Measurements from ENCODE around the gene TMEM51.

The TMEM51 gene

DNA sequence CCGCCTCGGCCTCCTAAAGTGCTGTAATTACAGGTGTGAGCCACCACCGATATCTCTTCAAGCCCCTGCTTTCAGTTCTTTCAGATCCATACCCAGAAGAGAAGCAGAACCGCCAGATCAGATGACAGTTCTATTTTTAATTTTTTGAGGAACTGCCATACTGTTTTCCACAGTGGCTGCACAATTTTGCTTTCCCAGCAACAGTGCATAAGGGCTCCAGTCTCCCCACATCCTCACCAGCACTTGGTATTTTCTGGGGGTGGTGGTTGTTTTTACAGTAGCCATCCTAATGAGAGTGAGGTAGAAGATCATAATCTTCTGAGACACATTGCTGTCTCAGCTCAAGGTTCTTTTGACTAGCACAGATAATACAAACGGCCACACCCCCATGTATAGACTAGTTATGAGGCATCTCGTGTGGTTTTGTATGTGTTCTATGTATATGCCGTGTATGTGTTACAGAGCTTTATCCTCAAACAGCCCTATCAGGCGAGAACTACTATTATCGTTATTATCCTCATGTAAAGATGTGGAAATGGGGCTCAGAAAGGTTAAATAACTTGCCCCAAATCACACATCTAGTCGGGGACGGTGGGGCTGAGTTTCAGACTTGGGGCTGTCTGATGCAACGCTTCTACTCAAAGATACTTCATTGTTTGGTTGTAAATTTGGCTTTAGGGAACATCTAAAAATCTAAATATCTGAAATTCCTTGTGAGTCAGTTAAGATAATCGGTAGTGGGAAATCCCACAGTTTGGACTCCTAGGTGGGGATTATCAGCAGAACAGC is 105.5 kb downstream of the TMEM51 start:
- no peak overlapping the region for H3K9ac ChIP-seq (ENCODE audit: low read length)
- H3K27me3 ChIP-seq (replicated peaks; ENCODE audit: control insufficient read depth, insufficient read depth, low read length): peaks cover 67% of the 10 kb centered on the region
- H3K9me3 ChIP-seq (ENCODE audit: control insufficient read depth, low read length): peaks cover 1% of the 10 kb centered on the region
- H3K4me3 ChIP-seq (ENCODE audit: low read length): no peak overlapping the region
- DNase-seq (ENCODE audit: low read depth): no peak
- no peaks in the 10 kb centered on the region for H3K36me3 ChIP-seq (ENCODE audit: control insufficient read depth, insufficient read depth, low read length, severe bottlenecking)
- no peaks in the 10 kb centered on the region for H3K4me1 ChIP-seq (ENCODE audit: control insufficient read depth, insufficient read depth, low read length)

- Histone ChIP-seq H3K4me1 (ENCODE audit: control insufficient read depth, insufficient read depth, low read length) (no peaks in the 10 kb centered on the region), H3K9me3 (ENCODE audit: control insufficient read depth, low read length) (peaks cover 7% of the 10 kb centered on the region), H3K27me3 (replicated peaks; ENCODE audit: control insufficient read depth, insufficient read depth, low read length) (peaks cover 64% of the 10 kb centered on the region), H3K9ac (ENCODE audit: low read length) (no peak overlapping the region), H3K36me3 (ENCODE audit: control insufficient read depth, insufficient read depth, low read length, severe bottlenecking) (no peaks in the 10 kb centered on the region), H3K4me3 (ENCODE audit: low read length) (no peak overlapping the region)
- DNase-seq (ENCODE audit: low read depth): no peak
These were observed 106.1 kb downstream of the TMEM51 start for GRCh38 chr1:15259622-15260007.

- Histone ChIP-seq H3K4me3 (ENCODE audit: low read length) (no peak overlapping the region), H3K9ac (ENCODE audit: low read length) (no peak overlapping the region), H3K4me1 (ENCODE audit: control insufficient read depth, insufficient read depth, low read length) (no peaks in the 10 kb centered on the region), H3K9me3 (ENCODE audit: control insufficient read depth, low read length) (peaks cover 15% of the 10 kb centered on the region), H3K27me3 (replicated peaks; ENCODE audit: control insufficient read depth, insufficient read depth, low read length) (peaks cover 57% of the 10 kb centered on the region), H3K36me3 (ENCODE audit: control insufficient read depth, insufficient read depth, low read length, severe bottlenecking) (no peaks in the 10 kb centered on the region)
- DNase-seq (ENCODE audit: low read depth): no peak
These were observed 107.0 kb downstream of the TMEM51 start for GRCh38 chr1:15260418-15261154.

- H3K4me3 ChIP-seq (ENCODE audit: low read length): peak overlapping the region; percentile 3
- no peak overlapping the region for H3K9ac ChIP-seq (ENCODE audit: low read length)
- H3K27me3 ChIP-seq (replicated peaks; ENCODE audit: control insufficient read depth, insufficient read depth, low read length): peaks cover 52% of the 10 kb centered on the region
- DNase-seq (ENCODE audit: low read depth): no peak
- H3K36me3 ChIP-seq (ENCODE audit: control insufficient read depth, insufficient read depth, low read length, severe bottlenecking): no peaks in the 10 kb centered on the region
- peaks cover 15% of the 10 kb centered on the region for H3K9me3 ChIP-seq (ENCODE audit: control insufficient read depth, low read length)
- H3K4me1 ChIP-seq (ENCODE audit: control insufficient read depth, insufficient read depth, low read length): no peaks in the 10 kb centered on the region
These were observed 107.8 kb downstream of the TMEM51 start for GRCh38 chr1:15261155-15262002.

DNA sequence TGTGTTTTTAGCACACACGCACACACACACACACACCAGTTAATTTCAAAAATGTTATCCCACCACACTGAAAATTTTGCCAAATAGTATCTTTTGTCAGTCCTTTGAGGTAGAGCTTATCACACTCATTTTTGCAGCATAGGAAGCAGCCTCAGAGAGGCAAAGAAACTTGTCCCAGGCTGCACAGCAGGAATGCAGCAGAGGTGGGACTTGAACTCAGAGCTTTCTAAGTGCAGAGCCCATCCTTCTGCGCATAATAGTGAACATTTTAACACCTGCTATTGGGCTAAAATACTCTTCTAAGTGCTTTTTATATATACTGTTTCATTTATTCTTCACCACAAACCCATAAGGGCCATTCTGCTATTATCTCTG is 108.4 kb downstream of the TMEM51 start:
- no peak overlapping the region for H3K9ac ChIP-seq (ENCODE audit: low read length)
- DNase-seq (ENCODE audit: low read depth): no peak
- H3K27me3 ChIP-seq (replicated peaks; ENCODE audit: control insufficient read depth, insufficient read depth, low read length): peaks cover 46% of the 10 kb centered on the region
- H3K4me3 ChIP-seq (ENCODE audit: low read length): no peak overlapping the region
- H3K36me3 ChIP-seq (ENCODE audit: control insufficient read depth, insufficient read depth, low read length, severe bottlenecking): no peaks in the 10 kb centered on the region
- H3K9me3 ChIP-seq (ENCODE audit: control insufficient read depth, low read length): peaks cover 15% of the 10 kb centered on the region
- H3K4me1 ChIP-seq (ENCODE audit: control insufficient read depth, insufficient read depth, low read length): no peaks in the 10 kb centered on the region

- H3K9me3 ChIP-seq (ENCODE audit: control insufficient read depth, low read length): peaks cover 15% of the 10 kb centered on the region
- no peaks in the 10 kb centered on the region for H3K4me1 ChIP-seq (ENCODE audit: control insufficient read depth, insufficient read depth, low read length)
- H3K36me3 ChIP-seq (ENCODE audit: control insufficient read depth, insufficient read depth, low read length, severe bottlenecking): no peaks in the 10 kb centered on the region
- no peak overlapping the region for H3K4me3 ChIP-seq (ENCODE audit: low read length)
- no peak overlapping the region for H3K9ac ChIP-seq (ENCODE audit: low read length)
- H3K27me3 ChIP-seq (replicated peaks; ENCODE audit: control insufficient read depth, insufficient read depth, low read length): peaks cover 39% of the 10 kb centered on the region
- DNase-seq (ENCODE audit: low read depth): no peak
These were observed 109.2 kb downstream of the TMEM51 start for GRCh38 chr1:15262706-15263105.

DNA sequence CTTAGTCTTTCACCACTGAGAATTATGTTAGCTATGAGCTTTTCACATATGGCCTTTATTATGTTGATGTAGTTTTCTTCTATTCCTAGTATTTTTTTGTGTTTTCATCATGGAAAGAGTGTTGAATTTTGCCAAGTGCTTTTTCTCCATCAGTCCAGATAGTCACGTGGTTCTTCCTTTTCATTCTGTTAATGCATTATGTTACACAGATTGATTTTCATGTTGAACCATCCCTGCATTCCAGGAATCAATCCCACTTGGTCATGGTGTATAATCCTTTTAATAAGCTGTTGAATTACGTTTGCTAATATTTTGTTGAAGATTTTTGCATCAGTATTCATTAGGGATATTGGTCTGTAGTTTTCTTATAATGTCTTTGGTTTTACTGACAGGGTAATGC is 111.2 kb downstream of the TMEM51 start:
- H3K9ac ChIP-seq (ENCODE audit: low read length): no peak overlapping the region
- no peak for DNase-seq (ENCODE audit: low read depth)
- H3K36me3 ChIP-seq (ENCODE audit: control insufficient read depth, insufficient read depth, low read length, severe bottlenecking): no peaks in the 10 kb centered on the region
- no peak overlapping the region for H3K4me3 ChIP-seq (ENCODE audit: low read length)
- H3K4me1 ChIP-seq (ENCODE audit: control insufficient read depth, insufficient read depth, low read length): no peaks in the 10 kb centered on the region
- H3K27me3 ChIP-seq (replicated peaks; ENCODE audit: control insufficient read depth, insufficient read depth, low read length): peaks cover 34% of the 10 kb centered on the region
- peaks cover 15% of the 10 kb centered on the region for H3K9me3 ChIP-seq (ENCODE audit: control insufficient read depth, low read length)
